ENCODE data around the gene EML2.
"Not testable (repeated sequence)": the region's sequence is repeated elsewhere in the genome, so short reads cannot be mapped to it uniquely, and the experiment has no call there.

The EML2 gene

GRCh38 chr19:45638930-45639729 is at the start of gene EML2:
Gene EML2, minus strand, starts transcription at chr19:45639397. Its CDS starts 21 bp downstream, at chr19:45639376.
- DNase-seq: peak; percentile 88

- DNase-seq: no peak
Measured at GRCh38 chr19:45687599-45687998, 48.4 kb upstream of the EML2 start.

- not testable (repeated sequence) for DNase-seq
Measured at GRCh38 chr19:45685045-45685444, 45.8 kb upstream of the EML2 start.

GRCh38 chr19:45682908-45683307 is 43.7 kb upstream of the EML2 start:
- no peak for DNase-seq

GRCh38 chr19:45682117-45682516 is 42.9 kb upstream of the EML2 start:
- no peak for DNase-seq

GRCh38 chr19:45681391-45682015 is 42.3 kb upstream of the EML2 start:
- DNase-seq: peak; percentile 96

- DNase-seq: peak; percentile 98
Measured at GRCh38 chr19:45677351-45678230, 38.4 kb upstream of the EML2 start.

- no peak for DNase-seq
Measured at GRCh38 chr19:45676851-45677263, 37.7 kb upstream of the EML2 start.

- DNase-seq: no peak
Measured at GRCh38 chr19:45674946-45675345, 35.7 kb upstream of the EML2 start.

- peak; percentile 95 for DNase-seq
Measured at GRCh38 chr19:45670670-45671453, 31.7 kb upstream of the EML2 start.

GRCh38 chr19:45668342-45668871 is 29.2 kb upstream of the EML2 start:
- no peak for DNase-seq

- peak; percentile 85 for DNase-seq
Measured at GRCh38 chr19:45667620-45668341, 28.6 kb upstream of the EML2 start, which contains the start of gene GIPR. Gene GIPR, plus strand, starts transcription at chr19:45668221. Its CDS starts 1,300 bp downstream, at chr19:45669521.

- no peak for DNase-seq
Measured at GRCh38 chr19:45664575-45664974, 25.4 kb upstream of the EML2 start.

- DNase-seq: no peak
Measured at GRCh38 chr19:45663800-45664199, 24.6 kb upstream of the EML2 start.

GRCh38 chr19:45660636-45661035 is 21.4 kb upstream of the EML2 start:
- DNase-seq: no peak

- no peak for DNase-seq
Measured at GRCh38 chr19:45659096-45659729, 20.0 kb upstream of the EML2 start.

GRCh38 chr19:45657520-45658167 is 18.4 kb upstream of the EML2 start:
- no peak for DNase-seq

GRCh38 chr19:45655073-45655472 is 15.9 kb upstream of the EML2 start:
- no peak for DNase-seq

GRCh38 chr19:45653634-45654033 is 14.4 kb upstream of the EML2 start:
- no peak for DNase-seq

- no peak for DNase-seq
Measured at GRCh38 chr19:45650722-45651121, 11.5 kb upstream of the EML2 start.

GRCh38 chr19:45646345-45646698 is 7.1 kb upstream of the EML2 start:
- no peak for DNase-seq

Measured in islet precursor cell (in vitro differentiated cells).